ENCODE data around the gene STARD7.

The STARD7 gene

GRCh38 chr2:96197546-96198255 lies 10.9 kb downstream of the STARD7 start:
- no peak overlapping the region for H3K27ac ChIP-seq
- H3K9ac ChIP-seq: no peak overlapping the region
- peaks cover 32% of the 10 kb centered on the region for H3K4me1 ChIP-seq (ENCODE audit: low read depth, poor library complexity, severe bottlenecking)
- TF ChIP-seq CTCF (conservative IDR thresholded peaks at IDR 0.05; ENCODE audit: low read depth, low read length): no peak
- H3K36me3 ChIP-seq (ENCODE audit: insufficient read depth): peaks cover 13% of the 10 kb centered on the region; the same call in 1 of the 2 replicates
- H3K27me3 ChIP-seq (ENCODE audit: insufficient read depth, low read depth): no peaks in the 10 kb centered on the region
- peaks cover 79% of the 10 kb centered on the region for H3K79me2 ChIP-seq (ENCODE audit: insufficient read depth, low read depth)
- H3K4me3 ChIP-seq (IDR thresholded peaks at IDR 0.05; ENCODE audit: insufficient read depth, low read depth, low read length): no peak overlapping the region
- no peak overlapping the region for H3K4me2 ChIP-seq
- H4K20me1 ChIP-seq (ENCODE audit: insufficient read depth): peaks cover 53% of the 10 kb centered on the region
- H2AFZ ChIP-seq (ENCODE audit: low read depth): no peak overlapping the region

- peaks cover 10% of the 10 kb centered on the region for H3K4me1 ChIP-seq (ENCODE audit: low read depth, poor library complexity, severe bottlenecking)
- no peak overlapping the region for H3K4me3 ChIP-seq (IDR thresholded peaks at IDR 0.05; ENCODE audit: insufficient read depth, low read depth, low read length)
- peaks cover 32% of the 10 kb centered on the region for H4K20me1 ChIP-seq (ENCODE audit: insufficient read depth)
- no peak overlapping the region for H3K9ac ChIP-seq
- no peak overlapping the region for H3K4me2 ChIP-seq
- no peak overlapping the region for H3K27ac ChIP-seq
- no peaks in the 10 kb centered on the region for H3K27me3 ChIP-seq (ENCODE audit: insufficient read depth, low read depth)
- peaks cover 13% of the 10 kb centered on the region; the same call in 1 of the 2 replicates for H3K36me3 ChIP-seq (ENCODE audit: insufficient read depth)
- peaks cover 64% of the 10 kb centered on the region for H3K79me2 ChIP-seq (ENCODE audit: insufficient read depth, low read depth)
- no peak overlapping the region for H2AFZ ChIP-seq (ENCODE audit: low read depth)
- TF ChIP-seq CTCF (conservative IDR thresholded peaks at IDR 0.05; ENCODE audit: low read depth, low read length): no peak
Measured at GRCh38 chr2:96195410-96196066, 13.1 kb downstream of the STARD7 start.

GRCh38 chr2:96191937-96192670 lies 16.5 kb downstream of the STARD7 start:
- H3K36me3 ChIP-seq (ENCODE audit: insufficient read depth): peaks cover 13% of the 10 kb centered on the region; the same call in 1 of the 2 replicates
- H3K27me3 ChIP-seq (ENCODE audit: insufficient read depth, low read depth): no peaks in the 10 kb centered on the region
- no peak overlapping the region for H3K27ac ChIP-seq
- peaks cover 6% of the 10 kb centered on the region; the same call in 1 of the 2 replicates for H4K20me1 ChIP-seq (ENCODE audit: insufficient read depth)
- H2AFZ ChIP-seq (ENCODE audit: low read depth): no peak overlapping the region
- H3K9ac ChIP-seq: no peak overlapping the region
- no peaks in the 10 kb centered on the region for H3K4me1 ChIP-seq (ENCODE audit: low read depth, poor library complexity, severe bottlenecking)
- no peak overlapping the region for H3K4me2 ChIP-seq
- no peak for TF ChIP-seq CTCF (conservative IDR thresholded peaks at IDR 0.05; ENCODE audit: low read depth, low read length)
- no peak overlapping the region for H3K4me3 ChIP-seq (IDR thresholded peaks at IDR 0.05; ENCODE audit: insufficient read depth, low read depth, low read length)
- peaks cover 29% of the 10 kb centered on the region for H3K79me2 ChIP-seq (ENCODE audit: insufficient read depth, low read depth)

- Histone ChIP-seq H3K79me2 (ENCODE audit: insufficient read depth, low read depth) (peaks cover 6% of the 10 kb centered on the region; the same call in 1 of the 2 replicates), H2AFZ (ENCODE audit: low read depth) (no peak overlapping the region), H3K27me3 (ENCODE audit: insufficient read depth, low read depth) (no peaks in the 10 kb centered on the region), H3K4me3 (IDR thresholded peaks at IDR 0.05; ENCODE audit: insufficient read depth, low read depth, low read length) (no peak overlapping the region), H3K27ac (no peak overlapping the region), H4K20me1 (ENCODE audit: insufficient read depth) (0 out of 2 replicates have a peak, but pooled peaks cover under 1% of the 10 kb centered on the region), H3K4me2 (no peak overlapping the region), H3K4me1 (ENCODE audit: low read depth, poor library complexity, severe bottlenecking) (no peaks in the 10 kb centered on the region), H3K9ac (no peak overlapping the region), H3K36me3 (ENCODE audit: insufficient read depth) (peaks cover 15% of the 10 kb centered on the region; the same call in 1 of the 2 replicates)
- no peak for TF ChIP-seq CTCF (conservative IDR thresholded peaks at IDR 0.05; ENCODE audit: low read depth, low read length)
Measured at GRCh38 chr2:96188821-96189526, 19.7 kb downstream of the STARD7 start.

Data from KMS-11 (cell line).